ENCODE measurements around the gene PANX3.

GRCh38 chr11:124610295-124610694 lies 933 bp upstream of the PANX3 start:
- TF ChIP-seq POLR2A (IDR thresholded peaks at IDR 0.05) (no peak), POLR2AphosphoS5 (IDR thresholded peaks at IDR 0.05) (no peak), EP300 (IDR thresholded peaks at IDR 0.05) (no peak)
- TF ChIP-seq, protein P1, sequence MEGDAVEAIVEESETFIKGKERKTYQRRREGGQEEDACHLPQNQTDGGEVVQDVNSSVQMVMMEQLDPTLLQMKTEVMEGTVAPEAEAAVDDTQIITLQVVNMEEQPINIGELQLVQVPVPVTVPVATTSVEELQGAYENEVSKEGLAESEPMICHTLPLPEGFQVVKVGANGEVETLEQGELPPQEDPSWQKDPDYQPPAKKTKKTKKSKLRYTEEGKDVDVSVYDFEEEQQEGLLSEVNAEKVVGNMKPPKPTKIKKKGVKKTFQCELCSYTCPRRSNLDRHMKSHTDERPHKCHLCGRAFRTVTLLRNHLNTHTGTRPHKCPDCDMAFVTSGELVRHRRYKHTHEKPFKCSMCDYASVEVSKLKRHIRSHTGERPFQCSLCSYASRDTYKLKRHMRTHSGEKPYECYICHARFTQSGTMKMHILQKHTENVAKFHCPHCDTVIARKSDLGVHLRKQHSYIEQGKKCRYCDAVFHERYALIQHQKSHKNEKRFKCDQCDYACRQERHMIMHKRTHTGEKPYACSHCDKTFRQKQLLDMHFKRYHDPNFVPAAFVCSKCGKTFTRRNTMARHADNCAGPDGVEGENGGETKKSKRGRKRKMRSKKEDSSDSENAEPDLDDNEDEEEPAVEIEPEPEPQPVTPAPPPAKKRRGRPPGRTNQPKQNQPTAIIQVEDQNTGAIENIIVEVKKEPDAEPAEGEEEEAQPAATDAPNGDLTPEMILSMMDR (IDR thresholded peaks at IDR 0.05): no peak

All from upper lobe of left lung (tissue), 4 donors.